NCI-H2196 (cell line): Measurements from ENCODE around the gene MGAT4B.
"Not testable (repeated sequence)": the region's sequence is repeated elsewhere in the genome, so short reads cannot be mapped to it uniquely, and the experiment has no call there.

Experiments used
- DNase-seq: peaks from one replicate; lab custom pipeline; 2025; ENCODE audit not compliant: unreplicated experiment; lab: John Stamatoyannopoulos, UW

The MGAT4B gene

DNA sequence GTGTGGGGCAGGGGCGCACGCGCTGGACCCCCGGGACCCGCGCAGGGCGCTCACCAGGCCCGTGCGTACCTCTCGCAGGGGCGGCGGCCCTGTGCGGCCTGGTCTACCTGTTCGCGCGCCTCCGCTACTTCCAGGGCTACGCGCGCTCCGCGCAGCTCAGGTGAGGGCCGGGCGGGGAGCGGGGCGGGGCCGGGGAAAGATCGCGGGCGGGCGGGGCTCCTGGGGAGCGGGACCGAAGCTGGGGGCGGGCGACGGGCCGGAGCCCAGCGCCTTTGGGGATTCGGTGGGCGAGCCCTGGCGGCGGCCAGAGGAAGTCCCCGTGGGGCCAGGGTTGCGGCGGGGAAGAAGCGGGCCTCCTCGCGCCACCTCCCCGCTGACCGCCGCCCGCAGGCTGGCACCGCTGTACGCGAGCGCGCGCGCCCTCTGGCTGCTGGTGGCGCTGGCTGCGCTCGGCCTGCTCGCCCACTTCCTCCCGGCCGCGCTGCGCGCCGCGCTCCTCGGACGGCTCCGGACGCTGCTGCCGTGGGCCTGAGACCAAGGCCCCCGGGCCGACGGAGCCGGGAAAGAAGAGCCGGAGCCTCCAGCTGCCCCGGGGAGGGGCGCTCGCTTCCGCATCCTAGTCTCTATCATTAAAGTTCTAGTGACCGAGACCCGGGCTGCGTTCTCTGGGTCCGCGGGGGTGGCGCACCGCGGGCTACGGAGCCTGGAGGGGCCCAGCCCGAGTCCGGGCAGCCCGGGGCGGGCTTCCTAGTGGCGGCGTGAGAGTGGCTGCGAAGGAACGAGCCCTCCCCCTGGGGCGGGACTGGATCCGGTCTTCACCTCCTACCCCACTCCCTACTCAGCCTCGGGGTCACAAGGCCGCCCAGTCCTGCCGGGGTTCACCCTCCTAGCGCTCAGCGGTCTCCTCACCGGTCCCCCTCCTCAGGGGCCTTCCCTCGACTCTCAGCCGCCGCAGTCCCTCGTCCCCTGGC is 10.5 kb downstream of the MGAT4B start:
- DNase-seq, result peak; percentile 89

DNA sequence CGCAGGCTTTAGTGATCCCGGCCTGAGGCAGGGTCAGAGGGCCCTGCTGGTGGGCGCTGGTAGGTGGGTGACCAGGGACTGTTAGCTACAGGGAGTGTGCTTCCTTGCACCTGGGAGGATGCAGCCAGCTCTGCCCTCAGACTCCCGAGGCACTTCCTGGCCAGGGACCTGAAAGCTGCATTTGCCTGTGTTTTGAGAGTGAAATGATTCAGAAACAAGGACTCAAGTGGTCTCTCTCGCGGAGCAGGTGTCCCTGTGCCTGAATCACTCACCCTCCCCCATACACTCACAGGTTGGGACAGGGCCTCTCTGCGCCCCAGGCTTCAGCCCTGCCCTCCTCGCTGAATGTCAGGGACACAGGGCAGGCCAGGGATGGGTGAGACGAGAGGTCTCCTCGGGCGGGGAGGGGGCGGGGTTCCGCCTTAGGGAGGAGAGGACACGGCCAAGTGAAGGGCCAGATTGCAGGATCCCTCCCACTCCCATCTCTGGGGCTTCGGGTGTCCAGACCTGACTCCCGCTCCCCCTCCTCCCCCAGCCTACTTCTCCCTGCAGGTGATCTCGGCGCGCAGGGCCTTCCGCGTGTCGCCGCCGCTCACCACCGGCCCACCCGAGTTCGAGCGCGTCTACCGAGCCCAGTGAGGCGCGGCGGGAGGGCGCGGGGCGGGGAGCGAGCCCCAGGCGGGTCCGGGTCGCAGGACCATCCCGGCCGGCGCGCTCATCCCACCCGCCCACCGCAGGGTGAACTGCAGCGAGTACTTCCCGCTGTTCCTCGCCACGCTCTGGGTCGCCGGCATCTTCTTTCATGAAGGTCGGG is 11.4 kb downstream of the MGAT4B start:
- peak; percentile 68 for DNase-seq

DNA sequence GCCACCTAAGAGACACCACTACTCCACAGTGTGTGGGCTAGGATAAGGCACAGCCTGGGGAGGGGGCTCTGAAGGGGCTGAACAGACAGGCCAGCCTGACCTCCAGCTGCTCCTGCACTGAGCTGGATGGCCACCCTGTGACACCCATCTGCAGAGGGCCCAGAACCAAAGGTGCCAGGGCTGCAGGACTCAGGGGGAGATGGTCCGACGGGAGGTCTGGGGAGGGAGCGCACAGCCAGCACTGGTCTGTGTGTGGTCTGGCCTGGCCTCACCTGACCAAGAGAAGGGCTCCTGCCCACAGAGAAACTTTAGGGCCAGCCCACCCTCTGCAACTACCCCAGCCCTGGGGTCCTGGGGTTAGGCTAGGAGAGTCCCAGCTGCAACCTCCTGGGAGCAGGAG is 12.1 kb downstream of the MGAT4B start:
- DNase-seq, result no peak

- no peak for DNase-seq
Observed at GRCh38 chr5:179794171-179794570, 12.5 kb downstream of the MGAT4B start.

DNA sequence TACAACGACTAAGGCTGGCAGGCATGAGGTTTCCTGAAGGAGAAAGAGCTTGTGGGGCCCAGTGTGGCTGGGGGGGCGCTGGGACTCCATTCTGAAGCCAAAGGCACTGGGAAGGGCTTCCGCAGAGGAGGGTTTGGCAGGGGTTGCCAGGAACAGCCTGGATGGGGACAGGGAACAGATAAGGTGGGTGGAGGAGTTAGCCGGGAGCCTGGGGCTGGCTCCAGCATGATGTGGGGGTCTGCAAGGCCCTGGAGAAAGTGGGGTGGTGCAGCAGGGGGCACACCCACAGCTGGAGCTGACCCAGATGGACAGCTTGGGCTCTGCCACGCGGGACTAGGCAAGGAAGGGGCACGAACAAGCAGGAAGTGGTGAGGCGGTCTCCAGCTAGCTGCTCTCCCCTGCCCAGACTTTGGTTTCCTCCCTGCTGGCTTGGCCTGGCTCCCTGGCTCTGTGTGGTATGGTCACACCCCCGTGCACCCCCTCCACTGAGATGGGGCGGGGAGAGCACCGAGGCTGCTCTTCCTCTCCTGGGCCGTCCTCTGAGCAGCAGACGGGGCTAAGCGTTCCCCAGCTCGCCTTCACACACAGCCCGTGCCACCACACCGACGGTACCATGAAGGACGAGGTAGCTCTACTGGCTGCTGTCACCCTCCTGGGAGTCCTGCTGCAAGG is 13.1 kb downstream of the MGAT4B start, which contains the start of gene LTC4S:
Gene LTC4S, plus strand, starts transcription at position 519 of the 672 bp plus-strand sequence. Its CDS starts 95 bp downstream, at position 614.
- no peak for DNase-seq

DNA sequence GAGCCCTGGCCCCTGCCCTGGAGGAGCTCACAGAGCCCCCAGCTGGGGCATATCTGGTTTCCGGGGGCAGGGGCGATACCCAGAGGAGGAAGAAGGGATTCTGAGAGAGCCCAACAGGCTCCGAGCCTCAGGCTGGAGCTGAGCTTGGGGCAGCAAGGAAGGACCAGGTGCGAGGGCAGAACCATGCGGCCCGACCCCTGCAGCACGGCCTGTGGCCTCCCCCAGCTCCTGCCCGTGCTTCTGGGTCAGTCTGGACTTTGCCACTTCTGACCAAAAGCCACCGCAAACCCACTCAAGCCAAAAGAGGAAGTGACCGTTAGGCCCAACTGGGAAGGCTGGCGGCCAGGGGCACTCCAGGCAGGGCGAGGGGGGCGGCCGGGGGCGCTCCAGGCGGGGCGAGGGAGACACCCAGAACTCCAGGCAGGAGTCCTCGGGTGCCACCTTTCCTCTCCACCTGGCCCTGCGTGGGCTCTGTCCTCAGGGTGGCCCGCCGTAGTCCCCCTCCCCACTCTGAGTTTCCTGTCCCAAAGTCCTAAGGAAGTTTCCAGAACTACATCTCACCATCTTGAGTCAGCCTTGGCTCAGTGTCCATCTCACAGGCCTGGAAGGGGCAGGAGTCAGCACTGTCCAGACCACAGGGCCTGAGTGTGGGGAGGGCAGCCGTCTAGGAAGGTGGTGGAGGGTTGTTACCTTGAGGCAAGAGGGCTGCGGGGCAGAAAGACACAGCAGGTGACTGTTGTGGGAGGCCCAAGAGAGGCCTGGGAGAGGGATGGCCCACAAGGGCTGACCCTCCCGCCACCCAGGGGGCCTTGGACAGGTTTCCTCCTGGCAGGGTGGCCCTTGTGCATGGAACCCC is 13.8 kb downstream of the MGAT4B start:
- DNase-seq, result no peak

DNA sequence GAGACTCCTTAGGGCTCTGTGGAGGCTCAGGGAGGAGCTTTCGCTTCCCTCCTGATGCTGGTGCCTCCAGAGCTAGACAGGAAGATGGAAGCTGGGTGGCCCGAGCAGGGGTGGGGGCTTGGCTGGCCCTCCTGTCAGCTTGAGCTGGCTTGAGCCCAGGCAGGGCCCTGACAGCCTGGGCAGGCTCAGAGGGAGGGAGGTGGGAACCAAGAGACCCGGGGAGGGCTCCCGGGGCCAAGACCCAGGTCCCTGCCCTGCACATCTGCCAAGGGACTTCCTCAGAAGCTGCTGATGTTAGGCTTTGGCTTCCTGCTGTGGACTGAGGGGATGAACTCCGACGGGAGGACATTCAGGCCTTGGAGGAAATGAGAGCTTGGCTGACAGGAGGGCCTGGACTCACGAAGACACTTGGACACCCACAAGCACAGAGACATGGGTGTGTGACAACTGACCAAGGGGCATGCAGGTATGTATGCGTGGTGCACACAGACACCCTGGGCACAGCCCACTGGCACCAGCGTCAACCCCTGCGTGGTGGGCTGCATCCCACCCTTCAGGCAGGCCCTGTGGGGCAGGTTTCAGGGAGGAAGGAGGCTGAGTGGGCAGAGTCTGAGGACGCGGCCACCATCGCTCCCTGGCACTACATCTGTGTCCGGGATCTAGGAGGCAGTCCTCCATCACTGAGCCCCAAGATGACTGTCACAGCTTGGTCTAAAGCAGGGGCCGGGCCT is 14.6 kb downstream of the MGAT4B start:
- DNase-seq, result no peak

DNA sequence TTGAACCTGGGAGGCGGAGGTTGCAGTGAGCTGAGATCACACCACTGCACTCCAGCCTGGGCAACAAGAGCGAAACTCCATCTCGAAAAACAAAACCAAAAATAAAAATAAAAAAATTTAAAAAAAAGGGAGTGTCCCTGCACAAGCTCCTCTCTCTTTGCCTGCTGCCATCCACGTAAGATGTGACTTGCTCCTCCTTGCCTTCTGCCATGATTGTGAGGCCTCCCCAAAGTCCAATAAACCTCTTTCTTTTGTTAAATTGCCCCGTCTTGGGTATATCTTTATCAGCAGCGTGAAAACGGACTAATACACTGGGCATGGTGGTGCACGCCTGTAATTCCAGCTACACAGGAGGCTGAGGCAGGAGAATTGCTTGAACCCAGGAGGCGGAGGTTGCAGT is 17.4 kb downstream of the MGAT4B start:
- DNase-seq, result not testable (repeated sequence)

GRCh38 chr5:179788193-179788854 is 18.3 kb downstream of the MGAT4B start:
- DNase-seq, result no peak

DNA sequence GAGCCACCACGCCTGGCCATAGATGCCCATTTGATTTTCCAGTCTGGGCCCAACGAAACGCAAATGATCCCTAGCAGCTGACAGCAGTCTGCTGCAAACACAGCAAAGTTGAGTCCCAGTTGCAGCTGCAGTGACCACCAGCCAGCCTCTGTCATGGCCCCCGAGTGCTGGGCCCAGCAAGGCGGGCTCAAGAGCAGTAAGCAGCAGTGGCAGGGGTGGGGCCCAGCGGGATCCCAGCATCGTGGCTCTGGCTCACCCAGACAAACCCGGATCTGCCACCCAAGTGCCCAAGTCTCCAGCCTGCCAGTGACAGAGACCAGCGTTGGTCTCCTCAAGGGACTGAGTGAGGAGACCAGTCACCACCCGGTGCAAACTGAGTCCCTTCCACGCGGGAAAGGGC is 19.8 kb downstream of the MGAT4B start:
- no peak for DNase-seq

- DNase-seq, result no peak
Observed at GRCh38 chr5:179783128-179783527, 23.5 kb downstream of the MGAT4B start.

GRCh38 chr5:179781846-179782245 is 24.8 kb downstream of the MGAT4B start:
- no peak for DNase-seq

DNA sequence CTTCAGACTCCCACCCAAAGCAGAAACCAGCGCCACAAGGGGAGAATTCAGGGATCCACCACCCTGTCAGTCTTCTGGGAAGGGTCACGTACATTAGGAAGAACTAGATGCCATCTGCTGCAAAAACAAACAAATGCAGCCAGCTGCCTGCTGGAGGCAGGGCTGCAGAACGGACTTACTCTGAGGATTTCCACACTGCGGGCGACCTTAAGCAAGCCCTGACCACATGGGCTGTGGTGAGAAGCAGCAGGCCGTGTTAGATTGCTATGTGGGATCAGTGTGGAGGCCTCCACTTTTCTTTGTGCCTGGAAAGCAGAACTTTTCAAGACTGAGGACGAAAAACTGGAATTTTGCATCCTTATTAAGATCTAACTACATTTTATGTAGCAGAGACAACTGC is 26.3 kb downstream of the MGAT4B start:
- no peak for DNase-seq

GRCh38 chr5:179779826-179780225 is 26.8 kb downstream of the MGAT4B start:
- DNase-seq, result no peak

DNA sequence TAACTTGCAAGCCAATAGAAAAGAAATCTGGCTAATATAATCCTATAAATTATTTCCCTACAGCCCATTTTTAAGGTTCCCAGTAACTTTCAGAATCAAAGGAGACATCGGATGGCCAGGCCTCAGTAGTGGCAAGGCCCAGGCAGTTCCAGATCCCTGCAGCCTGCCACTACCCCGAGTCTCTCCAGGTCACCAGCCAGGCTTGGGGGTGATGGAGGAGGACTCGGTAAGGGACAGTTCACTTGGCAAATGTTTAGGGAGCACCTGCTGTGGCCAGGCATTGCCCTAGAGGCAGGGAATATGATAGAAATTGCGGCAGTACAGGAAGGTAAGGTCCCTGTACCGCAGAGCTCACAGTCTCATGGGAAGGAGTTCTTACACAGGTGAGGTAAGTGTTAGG is 28.1 kb downstream of the MGAT4B start:
- DNase-seq, result no peak

DNA sequence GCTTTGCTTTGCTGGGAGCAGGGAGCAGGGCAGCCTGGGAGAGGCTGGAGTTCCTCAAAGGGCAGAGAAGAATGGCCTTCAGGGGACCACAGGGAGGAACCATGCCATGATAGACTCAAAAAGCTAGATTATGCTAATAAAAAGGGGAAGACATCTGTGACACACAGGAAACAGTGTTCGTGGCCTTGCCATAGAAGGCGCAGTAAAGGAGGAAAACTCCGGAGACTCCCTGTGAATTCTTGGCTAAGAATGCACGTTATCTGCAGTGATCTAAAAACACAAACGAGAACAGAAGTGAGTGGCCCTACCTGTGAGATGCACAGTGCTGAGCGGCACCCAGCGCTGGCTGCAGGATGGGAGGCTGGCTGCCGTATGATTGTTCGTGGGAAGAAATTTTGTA is 28.8 kb downstream of the MGAT4B start:
- DNase-seq, result no peak

- DNase-seq, result no peak
Observed at GRCh38 chr5:179777456-179777855, 29.2 kb downstream of the MGAT4B start.

GRCh38 chr5:179776411-179776938 is 30.2 kb downstream of the MGAT4B start:
- no peak for DNase-seq

- no peak for DNase-seq
Observed at GRCh38 chr5:179774442-179774841, 32.2 kb downstream of the MGAT4B start.
